ENCODE measurements around the gene NLRP14.

GRCh38 chr11:7088921-7089320, 68.6 kb downstream of the NLRP14 start, which contains the start of gene RBMXL2:
- no peak for TF ChIP-seq EZH2 (IDR thresholded peaks at IDR 0.05; ENCODE audit: insufficient read depth, poor library complexity, severe bottlenecking)
- no peak for TF ChIP-seq EZH2phosphoT487 (IDR thresholded peaks at IDR 0.05; ENCODE audit: insufficient read depth, low read depth)
